Epithelial cell of esophagus (primary cell): Measurements from ENCODE around the gene MIB2.

ENCODE experiments used
- DNase-seq: peaks from one replicate; pipeline ENCODE4 v3.0.0; 2010; ENCODE audit warnings: low read depth
- H3K4me3 ChIP-seq: 2 replicates; pipeline ENCODE4 v1.5.1; 2011; ENCODE audit warnings: mild to moderate bottlenecking, low read length, control low read depth
- TF ChIP-seq, protein P1 (sequence below): IDR thresholded peaks from 2 replicates; pipeline ENCODE4 v1.5.1; 2011; ENCODE audit warnings: low read depth, mild to moderate bottlenecking, low read length, control low read depth, inconsistent platforms; ENCODE audit not compliant: insufficient read depth; ENCODE audit errors: missing control alignments

The MIB2 gene

DNA sequence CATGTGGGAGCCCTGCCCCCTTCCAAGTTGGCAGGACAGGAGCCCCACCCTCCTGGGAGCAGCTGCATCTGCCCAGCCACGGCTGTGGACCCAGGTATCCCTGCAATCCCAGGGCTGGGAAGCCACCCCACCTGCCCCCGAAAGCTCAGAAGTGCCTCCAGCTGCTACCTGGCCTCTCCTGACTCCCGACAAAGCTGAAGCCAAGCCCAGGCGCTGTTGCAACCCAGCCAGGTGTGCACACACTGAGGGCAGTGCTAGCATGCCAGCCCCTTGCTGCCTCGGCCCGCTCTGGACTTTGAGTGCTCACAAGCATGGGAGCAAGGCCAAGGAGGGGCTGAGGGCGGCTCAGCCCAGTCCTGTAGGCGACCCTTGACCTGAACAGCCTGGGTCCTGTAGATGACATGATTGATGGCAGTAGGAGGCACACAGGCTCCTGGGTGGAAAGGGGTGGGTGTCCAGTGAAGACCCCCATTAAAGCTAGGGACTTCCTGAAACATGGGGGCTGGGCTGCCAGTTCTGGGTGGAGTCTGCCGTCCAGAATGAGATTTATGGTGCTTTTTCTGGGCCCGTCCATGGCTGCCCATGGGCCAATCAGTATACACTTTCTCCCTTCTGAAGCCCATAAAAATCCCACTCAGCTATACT is 37.8 kb upstream of the MIB2 start:
- DNase-seq, result no peak
- TF ChIP-seq, protein P1, sequence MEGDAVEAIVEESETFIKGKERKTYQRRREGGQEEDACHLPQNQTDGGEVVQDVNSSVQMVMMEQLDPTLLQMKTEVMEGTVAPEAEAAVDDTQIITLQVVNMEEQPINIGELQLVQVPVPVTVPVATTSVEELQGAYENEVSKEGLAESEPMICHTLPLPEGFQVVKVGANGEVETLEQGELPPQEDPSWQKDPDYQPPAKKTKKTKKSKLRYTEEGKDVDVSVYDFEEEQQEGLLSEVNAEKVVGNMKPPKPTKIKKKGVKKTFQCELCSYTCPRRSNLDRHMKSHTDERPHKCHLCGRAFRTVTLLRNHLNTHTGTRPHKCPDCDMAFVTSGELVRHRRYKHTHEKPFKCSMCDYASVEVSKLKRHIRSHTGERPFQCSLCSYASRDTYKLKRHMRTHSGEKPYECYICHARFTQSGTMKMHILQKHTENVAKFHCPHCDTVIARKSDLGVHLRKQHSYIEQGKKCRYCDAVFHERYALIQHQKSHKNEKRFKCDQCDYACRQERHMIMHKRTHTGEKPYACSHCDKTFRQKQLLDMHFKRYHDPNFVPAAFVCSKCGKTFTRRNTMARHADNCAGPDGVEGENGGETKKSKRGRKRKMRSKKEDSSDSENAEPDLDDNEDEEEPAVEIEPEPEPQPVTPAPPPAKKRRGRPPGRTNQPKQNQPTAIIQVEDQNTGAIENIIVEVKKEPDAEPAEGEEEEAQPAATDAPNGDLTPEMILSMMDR, result no peak
- H3K4me3 ChIP-seq, result no peak overlapping the region

DNA sequence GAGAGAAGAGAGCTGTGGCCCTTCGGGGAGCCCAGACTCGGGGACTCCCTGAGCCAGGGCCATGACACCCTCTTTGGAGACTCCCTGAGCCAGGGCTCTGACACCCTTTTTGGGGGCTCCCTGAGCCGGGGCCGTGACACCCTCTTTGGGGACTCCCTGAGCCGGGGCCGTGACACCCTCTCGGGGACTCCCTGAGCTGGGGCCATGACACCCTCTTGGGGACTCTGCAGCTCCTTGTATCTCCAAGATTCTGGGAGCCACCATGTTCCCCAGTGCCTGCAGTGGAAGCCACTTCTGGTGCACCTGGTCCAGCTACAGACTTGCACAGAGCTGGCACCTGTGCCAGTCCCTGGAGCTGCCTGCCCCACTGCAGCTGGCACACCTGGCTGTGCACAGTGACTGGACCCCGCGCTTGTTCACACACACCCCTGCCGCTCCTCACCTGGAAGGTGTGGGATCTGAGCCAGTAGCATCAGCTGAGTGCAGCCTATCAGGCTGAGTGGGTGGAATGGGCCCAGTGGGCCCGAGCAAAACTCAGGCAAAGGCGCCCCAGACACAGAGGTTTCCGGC is 36.8 kb upstream of the MIB2 start:
- TF ChIP-seq, protein P1, result no peak
- H3K4me3 ChIP-seq, result no peak overlapping the region
- no peak for DNase-seq

DNA sequence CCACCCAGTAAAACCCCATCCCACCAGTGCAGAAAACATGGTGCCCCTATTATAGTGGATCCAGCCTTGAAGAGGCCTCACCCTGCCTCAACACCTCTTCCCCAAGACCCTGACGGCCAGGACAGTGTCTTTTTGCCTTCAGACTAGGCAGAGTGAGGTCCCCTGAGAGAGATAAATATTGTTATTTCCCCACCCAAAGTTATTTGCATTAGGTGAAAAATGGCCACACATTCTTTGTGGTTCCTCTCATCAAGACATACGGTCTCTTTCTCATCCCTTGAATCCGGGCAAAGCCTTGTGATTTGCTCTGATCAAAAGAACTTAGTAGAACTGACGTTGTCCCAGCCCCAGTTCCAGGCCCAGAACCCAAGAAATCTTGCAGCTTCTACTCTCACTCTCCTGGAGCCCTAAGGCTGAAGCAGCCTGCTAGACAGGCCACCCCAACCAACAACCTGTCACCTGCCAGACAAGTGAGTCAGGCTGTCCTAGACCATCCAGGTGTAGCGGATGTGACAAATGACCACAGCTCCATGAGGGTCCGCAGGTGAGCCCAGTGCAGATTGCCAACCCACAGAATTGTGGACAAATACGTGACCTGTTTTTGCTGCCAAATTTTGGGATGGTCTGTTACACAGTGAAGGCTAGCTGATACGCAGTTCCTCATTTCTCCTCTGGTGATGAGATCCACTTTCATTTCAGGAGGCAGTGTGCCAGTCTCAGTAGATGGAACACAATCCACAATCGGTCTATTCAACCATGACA is 32.5 kb upstream of the MIB2 start:
- no peak overlapping the region for H3K4me3 ChIP-seq
- DNase-seq, result no peak
- TF ChIP-seq, protein P1, result no peak

DNA sequence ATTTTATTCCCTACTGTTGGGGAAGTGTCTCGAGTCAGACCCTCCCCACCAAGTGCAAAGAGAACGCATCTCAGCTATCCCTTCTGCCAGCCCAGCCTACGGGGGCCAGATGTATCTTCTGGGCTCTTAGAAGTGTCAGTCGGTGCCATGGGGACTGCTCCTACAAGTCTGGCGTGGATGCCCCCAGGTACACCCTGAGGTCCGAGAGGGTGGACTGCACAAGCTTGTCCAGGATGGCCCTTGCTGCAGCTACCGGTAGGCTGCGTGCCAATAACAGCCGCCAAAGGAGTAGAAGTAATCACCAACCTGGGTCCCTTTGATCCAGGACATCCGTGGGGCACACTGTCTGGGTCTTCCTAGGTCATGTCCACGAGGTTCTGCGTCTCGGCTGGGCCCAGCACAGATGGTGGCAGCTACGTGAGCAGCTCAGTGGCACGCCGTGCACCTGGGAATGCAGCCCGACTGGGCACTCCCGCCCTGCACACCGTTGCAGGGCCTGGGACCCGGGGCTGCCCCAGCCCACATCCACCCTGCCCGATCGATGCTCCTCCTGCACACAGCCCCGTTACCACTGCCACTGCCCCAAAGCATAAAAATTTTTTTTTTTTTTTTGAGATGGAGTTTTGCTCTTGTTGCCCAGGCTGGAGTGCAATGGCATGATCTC is 31.8 kb upstream of the MIB2 start:
- TF ChIP-seq, protein P1, result no peak

DNA sequence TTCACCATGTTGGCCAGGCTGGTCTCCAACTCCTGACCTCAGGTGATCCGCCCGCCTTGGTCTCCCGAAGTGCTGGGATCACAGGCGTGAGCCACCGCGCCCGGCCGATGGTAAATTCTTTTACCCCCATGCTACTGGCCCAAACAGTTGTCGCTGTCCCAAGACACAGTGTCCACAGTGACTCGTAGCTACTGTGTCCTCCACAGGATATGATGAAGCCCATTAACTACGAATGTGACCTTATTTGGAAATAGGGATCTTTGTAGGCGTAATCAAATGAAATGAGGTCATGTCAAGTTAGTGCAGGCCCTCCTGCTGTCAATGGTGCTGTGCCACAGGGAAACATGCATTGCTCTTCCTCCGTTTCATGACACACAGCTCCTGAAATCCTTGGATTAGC is 23.8 kb upstream of the MIB2 start:
- peak; percentile 33 for DNase-seq
- TF ChIP-seq, protein P1, result no peak
- no peak overlapping the region for H3K4me3 ChIP-seq

More for the DNA sequence above, 31.8 kb upstream of the MIB2 start:
- H3K4me3 ChIP-seq, result no peak overlapping the region
- DNase-seq, result no peak

DNA sequence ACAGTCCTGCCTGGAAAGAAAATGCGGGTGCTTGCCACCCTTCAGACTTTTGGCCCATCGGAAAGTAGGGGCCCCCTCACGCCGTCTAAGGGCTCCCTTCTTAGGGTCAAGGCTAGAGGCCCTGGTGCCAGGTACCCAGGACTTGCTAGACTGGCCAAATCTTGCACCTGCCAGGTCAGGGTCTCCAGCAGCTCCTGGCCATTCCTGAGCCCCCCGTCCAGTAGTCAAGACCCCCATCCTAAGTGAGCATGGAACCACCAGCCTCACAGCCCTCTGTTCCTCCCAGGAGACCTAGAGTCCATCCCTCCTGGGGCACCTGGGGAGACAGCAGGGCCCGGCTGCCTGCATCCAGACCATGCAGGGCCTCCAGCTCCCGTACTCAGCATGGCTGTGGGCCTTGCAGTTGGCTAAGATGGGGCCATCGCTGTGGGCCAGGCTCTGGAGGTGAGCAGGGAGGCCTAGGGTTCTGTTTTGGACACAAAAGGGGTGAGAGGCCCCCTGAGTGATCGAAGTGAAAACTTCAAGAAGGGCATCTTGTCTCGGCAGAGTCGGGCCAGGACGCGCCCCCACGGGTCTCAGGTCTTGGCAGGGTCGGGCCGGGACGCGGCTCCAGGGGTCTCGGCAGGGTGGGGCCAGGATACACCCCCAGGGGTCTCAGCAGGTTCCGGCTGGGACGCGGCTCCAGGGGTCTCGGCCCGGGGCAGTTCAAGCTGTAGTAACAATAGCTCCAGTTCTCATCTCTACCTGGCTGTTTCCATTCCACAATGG is 21.3 kb upstream of the MIB2 start:
- TF ChIP-seq, protein P1, result no peak
- no peak for DNase-seq
- H3K4me3 ChIP-seq, result no peak overlapping the region
